DND-41 (cell line): ENCODE data around the gene TNRC6B.

Experiments
- ATAC-seq: fragments of 200-7000 bp; cut with Tn5 transposase; 3 replicates; pipeline ENCODE4 v1.9.1; 2021; ENCODE audit warnings: low read depth; ENCODE audit not compliant: insufficient read depth
- DNase-seq: peaks from one replicate; pipeline ENCODE4 v3.0.0-alpha.2; 2020
- H2AFZ ChIP-seq: 2 replicates; pipeline ENCODE4 v1.6.0; 2012; ENCODE audit warnings: low read depth, low read length
- H3K27ac ChIP-seq: 2 replicates; pipeline ENCODE4 v1.5.1; 2012; ENCODE audit warnings: low read length, inconsistent platforms
- H3K27me3 ChIP-seq: fragments of 200-600 bp; sonication (generic); 2 replicates; pipeline ENCODE4 v1.6.0; 2012; ENCODE audit warnings: low read length, mild to moderate bottlenecking, inconsistent platforms; ENCODE audit not compliant: insufficient read depth, poor library complexity
- H3K36me3 ChIP-seq: 2 replicates; pipeline ENCODE4 v1.5.1; 2012; ENCODE audit warnings: low read length, inconsistent platforms; ENCODE audit not compliant: insufficient read depth
- H3K4me1 ChIP-seq: 2 replicates; pipeline ENCODE4 v1.5.1; 2012; ENCODE audit warnings: mild to moderate bottlenecking, low read length; ENCODE audit not compliant: insufficient read depth
- H3K4me2 ChIP-seq: 2 replicates; pipeline ENCODE4 v1.6.0; 2012; ENCODE audit warnings: mild to moderate bottlenecking, moderate library complexity, low read length, inconsistent platforms; ENCODE audit not compliant: insufficient read depth
- H3K4me3 ChIP-seq, 2 experiments: fragments of 200-600 bp in 1 of 2; shearing (Covaris generic) in 1 of 2; 2 replicates each; pipeline ENCODE4 v1.5.1; 2012 to 2016; ENCODE audit warnings: inconsistent platforms in 2 of 2, low read length in 2 of 2, mild to moderate bottlenecking in 2 of 2, low read depth in 1 of 2, moderate library complexity in 1 of 2
- H3K79me2 ChIP-seq: 2 replicates; pipeline ENCODE4 v1.6.0; 2012; ENCODE audit warnings: low read length, inconsistent platforms; ENCODE audit not compliant: insufficient read depth
- H3K9ac ChIP-seq: 2 replicates; pipeline ENCODE4 v1.6.0; 2012; ENCODE audit warnings: low read depth, mild to moderate bottlenecking, inconsistent platforms, low read length, moderate library complexity
- H3K9me3 ChIP-seq: 2 replicates; pipeline ENCODE4 v1.5.1; 2012; ENCODE audit warnings: low read length, moderate library complexity, mild to moderate bottlenecking, inconsistent platforms; ENCODE audit not compliant: insufficient read depth, severe bottlenecking
- H4K20me1 ChIP-seq: 2 replicates; pipeline ENCODE4 v1.6.0; 2012; ENCODE audit warnings: low read length; ENCODE audit not compliant: insufficient read depth
- CTCF ChIP-seq: IDR thresholded peaks from 2 replicates; pipeline ENCODE4 v1.5.1; 2012; ENCODE audit warnings: borderline replicate concordance, low read length, moderate library complexity, mild to moderate bottlenecking; ENCODE audit not compliant: poor library complexity, severe bottlenecking; ENCODE audit errors: extremely low read depth
- EZH2 ChIP-seq: IDR thresholded peaks from 3 replicates; pipeline ENCODE4 v1.6.1; 2012; ENCODE audit warnings: borderline replicate concordance, low read depth, mild to moderate bottlenecking, moderate library complexity, low read length, inconsistent platforms; ENCODE audit not compliant: severe bottlenecking

TNRC6B gene

GRCh38 chr22:40189997-40190396 is 12.3 kb downstream of the TNRC6B start:
- ATAC-seq (no peak), DNase-seq (no peak)
- peaks cover 96% of the 10 kb centered on the region for H3K79me2 ChIP-seq
- H3K9me3 ChIP-seq = no peaks in the 10 kb centered on the region
- peaks cover 73% of the 10 kb centered on the region for H4K20me1 ChIP-seq
- H3K27ac ChIP-seq = no peak overlapping the region
- H3K4me1 ChIP-seq = no peaks in the 10 kb centered on the region
- no peak overlapping the region for H3K4me3 ChIP-seq
- no peak overlapping the region for H2AFZ ChIP-seq
- no peak for TF ChIP-seq EZH2
- no peak overlapping the region for H3K9ac ChIP-seq
- no peaks in the 10 kb centered on the region for H3K36me3 ChIP-seq
- H3K4me2 ChIP-seq = no peak overlapping the region
- H3K27me3 ChIP-seq = no peaks in the 10 kb centered on the region

- H3K4me2 ChIP-seq = no peak overlapping the region
- H3K4me3 ChIP-seq = no peak overlapping the region
- no peak for ATAC-seq
- H3K4me1 ChIP-seq = no peaks in the 10 kb centered on the region
- no peaks in the 10 kb centered on the region for H3K27me3 ChIP-seq
- H3K9me3 ChIP-seq = no peaks in the 10 kb centered on the region
- no peak overlapping the region for H3K27ac ChIP-seq
- TF ChIP-seq CTCF (no peak), EZH2 (no peak)
- H3K79me2 ChIP-seq = peaks cover 96% of the 10 kb centered on the region
- no peak overlapping the region for H2AFZ ChIP-seq
- peaks cover 70% of the 10 kb centered on the region for H4K20me1 ChIP-seq
- no peak for DNase-seq
- H3K9ac ChIP-seq = no peak overlapping the region
- H3K36me3 ChIP-seq = no peaks in the 10 kb centered on the region
These were observed 12.8 kb downstream of the TNRC6B start for GRCh38 chr22:40190501-40190900.

- Histone ChIP-seq H2AFZ (no peak overlapping the region), H4K20me1 (peaks cover 70% of the 10 kb centered on the region), H3K9me3 (no peaks in the 10 kb centered on the region), H3K79me2 (peaks cover 99% of the 10 kb centered on the region), H3K4me2 (no peak overlapping the region), H3K4me3 (no peak overlapping the region), H3K27ac (no peak overlapping the region), H3K36me3 (no peaks in the 10 kb centered on the region), H3K4me1 (no peaks in the 10 kb centered on the region), H3K9ac (no peak overlapping the region), H3K27me3 (no peaks in the 10 kb centered on the region)
- TF ChIP-seq EZH2 (no peak), CTCF (peak; percentile 50)
- ATAC-seq (no peak), DNase-seq (no peak)
These were observed 16.0 kb downstream of the TNRC6B start for GRCh38 chr22:40193429-40194421.

- Histone ChIP-seq H3K36me3 (no peaks in the 10 kb centered on the region), H3K4me2 (no peak overlapping the region), H3K27me3 (no peaks in the 10 kb centered on the region), H3K27ac (no peak overlapping the region), H2AFZ (no peak overlapping the region), H3K9ac (no peak overlapping the region), H3K4me1 (no peaks in the 10 kb centered on the region), H3K9me3 (no peaks in the 10 kb centered on the region), H4K20me1 (peaks cover 76% of the 10 kb centered on the region), H3K79me2 (peaks cover 99% of the 10 kb centered on the region), H3K4me3 (no peak overlapping the region)
- DNase-seq (no peak), ATAC-seq (no peak)
- TF ChIP-seq EZH2 (no peak), CTCF (no peak)
These were observed 16.9 kb downstream of the TNRC6B start for GRCh38 chr22:40194656-40195055.
